Uterus (tissue), 2 donors: Measurements from ENCODE around the gene PTK7.

ENCODE experiments used
- CTCF ChIP-seq, 4 experiments: fragments of 200-600 bp in 2 of 4; fragments of 450-650 bp in 2 of 4; sonication (generic) in 2 of 4; IDR thresholded peaks; one replicate each; pipeline ENCODE4 v1.5.1; 2016 to 2019; ENCODE audit warnings: antibody characterized with exemption in 4 of 4, mild to moderate bottlenecking in 2 of 4, moderate library complexity in 1 of 4
- POLR2A ChIP-seq, 2 donors: fragments of 450-650 bp; IDR thresholded peaks; one replicate each; pipeline ENCODE4 v1.6.1; 2016; ENCODE audit warnings: antibody characterized with exemption in 2 of 2, mild to moderate bottlenecking in 1 of 2, moderate library complexity in 1 of 2

GRCh38 chr6:43040542-43041257 is 35.4 kb upstream of the PTK7 start:
- no peak for TF ChIP-seq CTCF (IDR thresholded peaks at IDR 0.05)
- no peak for TF ChIP-seq POLR2A (IDR thresholded peaks at IDR 0.05)
